GM18870 (cell line): ENCODE results near the gene SRRM5.
"Not testable (repeated sequence)": the region's sequence is repeated elsewhere in the genome, so short reads cannot be mapped to it uniquely, and the experiment has no call there.

Source experiments
- ATAC-seq: cut with Tn5 transposase; IDR thresholded peaks from one replicate; pipeline ENCODE4 v1.9.1; 2021; ENCODE audit warnings: moderate library complexity; ENCODE audit not compliant: unreplicated experiment

Gene SRRM5, protein sequence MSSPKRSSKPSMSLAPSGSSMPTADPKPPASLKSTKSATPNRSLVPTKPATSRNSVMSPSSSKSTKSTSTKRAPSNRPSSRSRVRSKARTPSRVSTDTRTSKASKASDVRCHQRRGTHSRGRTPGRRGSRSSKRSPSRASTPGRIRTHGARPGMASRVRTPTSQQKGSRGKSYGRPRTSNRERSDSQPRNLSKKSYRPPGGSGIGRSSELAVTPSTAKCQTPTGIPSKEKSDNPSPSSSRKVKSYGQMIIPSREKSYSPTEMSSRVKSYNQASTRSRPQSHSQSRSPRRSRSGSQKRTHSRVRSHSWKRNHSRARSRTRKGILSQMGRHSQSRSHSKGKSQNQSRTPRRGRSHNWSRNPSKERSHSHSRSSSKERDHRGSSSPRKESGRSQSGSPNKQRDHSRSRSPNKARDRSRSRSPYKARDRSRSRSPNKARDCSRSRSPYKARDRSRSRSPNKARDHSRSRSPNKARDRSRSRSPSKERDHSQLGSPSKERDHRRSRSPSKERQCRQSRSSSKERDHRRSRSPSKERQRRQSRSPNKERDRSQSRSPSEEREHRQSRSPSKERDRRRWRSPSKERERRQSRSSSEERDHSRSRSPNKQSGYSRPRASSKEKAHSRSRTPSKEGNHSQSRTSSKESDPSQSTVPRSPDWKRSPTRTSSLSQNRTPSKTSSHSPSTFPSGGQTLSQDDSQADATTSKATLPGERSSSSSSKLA

DNA sequence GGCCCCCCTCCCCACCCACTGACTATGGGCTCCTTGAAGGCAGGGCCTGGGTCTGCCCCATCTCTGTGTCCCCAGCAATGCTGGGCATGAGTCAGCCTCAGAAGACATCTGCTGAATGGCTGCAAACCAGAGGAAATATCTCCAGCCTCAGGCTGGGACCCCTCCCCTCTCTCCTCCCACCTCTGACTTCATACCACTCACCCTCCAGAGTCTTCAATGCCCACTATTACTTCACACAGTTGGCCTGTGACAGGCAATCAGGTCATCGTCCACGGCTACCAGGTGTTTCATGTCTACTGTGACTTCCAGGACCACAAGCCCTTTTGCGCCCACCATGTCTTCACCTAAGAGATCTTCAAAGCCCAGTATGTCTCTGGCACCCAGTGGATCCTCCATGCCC, at the start of gene SRRM5:
SRRM5 (plus strand) TSS at position 301 of the 400 bp plus-strand sequence; CDS start at position 335, 34 bp downstream.
- ATAC-seq, result no peak

DNA sequence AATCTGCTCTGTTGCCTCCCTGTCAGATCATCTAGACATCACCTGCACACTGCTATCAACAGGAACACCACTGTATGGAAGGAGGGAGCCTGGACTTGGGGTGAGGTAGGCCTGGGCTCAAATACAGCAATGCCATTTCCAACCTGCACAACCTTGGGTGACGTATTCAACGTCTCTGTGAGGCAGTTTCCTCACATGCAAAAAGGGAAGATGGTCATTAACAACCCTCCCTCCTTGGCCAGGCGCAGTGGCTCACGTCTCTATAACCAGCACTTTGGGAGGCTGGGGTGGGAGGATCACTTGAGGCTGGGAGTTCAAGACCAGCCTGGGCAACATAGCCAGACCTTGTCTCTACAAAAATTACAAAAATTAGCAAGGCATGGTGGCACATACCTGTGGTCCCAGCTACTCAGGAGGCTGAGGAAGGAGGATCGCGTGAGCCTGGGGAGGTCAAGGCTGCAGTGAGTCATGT, 49.6 kb upstream of the SRRM5 start:
- no peak for ATAC-seq

DNA sequence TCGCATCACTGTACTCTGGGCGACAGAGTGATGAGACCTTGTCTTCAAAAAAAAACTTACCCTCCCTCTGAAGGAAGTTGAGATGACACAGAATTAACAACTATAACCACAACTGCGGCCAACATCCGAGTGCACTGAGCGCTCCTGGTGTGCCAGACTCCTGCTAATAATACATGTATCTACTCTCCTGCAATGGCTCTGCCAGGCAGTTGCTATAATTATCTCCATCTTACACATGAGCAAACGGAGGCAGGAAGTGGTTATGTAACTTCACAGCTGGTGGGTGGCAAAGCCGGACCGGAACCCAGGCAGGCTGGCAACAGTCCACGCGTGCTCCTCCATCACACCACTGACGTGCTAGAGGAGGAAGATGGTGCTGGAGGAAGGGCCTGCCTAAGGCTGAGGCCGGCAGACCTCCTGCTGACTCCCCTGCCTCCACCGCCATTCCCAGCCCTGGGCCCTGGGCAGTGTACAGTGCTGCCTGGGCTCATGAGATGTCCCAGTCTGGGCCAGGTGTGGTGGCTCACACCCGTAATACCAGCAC, 49.1 kb upstream of the SRRM5 start:
- ATAC-seq, result peak; percentile 79

DNA sequence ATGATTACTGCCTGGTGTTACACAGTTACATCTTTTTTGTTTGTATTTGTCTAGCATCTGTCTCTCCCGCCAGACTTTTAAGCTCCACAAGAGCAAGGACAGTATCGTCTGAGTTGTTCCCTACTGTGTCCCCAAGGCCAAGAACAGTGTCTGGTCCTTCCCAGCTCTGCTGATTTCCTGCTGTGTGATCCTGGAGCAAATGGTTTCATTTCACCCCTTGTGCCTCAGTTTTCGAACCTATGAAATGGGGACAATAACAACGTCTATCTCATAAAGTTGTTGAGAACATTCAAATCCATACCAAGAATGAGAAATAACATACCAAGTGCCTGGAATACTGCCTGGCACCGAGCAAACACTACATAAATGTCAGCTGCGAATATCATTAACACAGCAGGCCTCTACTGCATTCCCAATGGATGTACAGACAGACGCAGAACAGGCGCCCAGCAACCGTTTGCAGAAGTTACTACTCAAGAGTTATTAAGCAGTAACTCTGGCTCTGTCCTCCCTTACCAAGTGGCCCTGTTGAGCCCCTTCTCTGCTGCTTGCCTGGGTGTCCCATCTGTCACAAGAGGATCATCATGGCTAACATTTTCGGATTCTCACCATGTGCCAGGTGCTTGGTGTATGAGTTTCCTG, 48.0 kb upstream of the SRRM5 start:
- ATAC-seq, result no peak

DNA sequence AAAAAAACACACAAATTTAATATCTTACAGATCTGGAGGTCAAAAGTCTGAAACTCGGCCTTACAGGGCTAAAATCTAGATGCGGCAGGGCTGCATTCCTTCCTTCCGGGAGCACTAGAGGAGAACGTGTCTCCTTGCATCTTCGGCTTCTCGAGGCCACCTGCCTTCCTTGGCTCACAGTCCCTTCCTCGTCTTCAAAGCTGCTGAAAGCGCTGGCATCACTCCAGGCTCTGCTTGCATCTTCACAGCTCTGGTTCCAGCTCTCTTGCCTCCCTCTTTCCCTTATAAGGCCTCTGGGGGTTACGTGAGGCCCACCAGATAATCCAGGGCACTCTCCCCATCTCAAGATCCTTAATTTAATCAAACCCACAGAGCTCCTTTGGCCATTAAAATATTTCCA, 47.1 kb upstream of the SRRM5 start:
- no peak for ATAC-seq

DNA sequence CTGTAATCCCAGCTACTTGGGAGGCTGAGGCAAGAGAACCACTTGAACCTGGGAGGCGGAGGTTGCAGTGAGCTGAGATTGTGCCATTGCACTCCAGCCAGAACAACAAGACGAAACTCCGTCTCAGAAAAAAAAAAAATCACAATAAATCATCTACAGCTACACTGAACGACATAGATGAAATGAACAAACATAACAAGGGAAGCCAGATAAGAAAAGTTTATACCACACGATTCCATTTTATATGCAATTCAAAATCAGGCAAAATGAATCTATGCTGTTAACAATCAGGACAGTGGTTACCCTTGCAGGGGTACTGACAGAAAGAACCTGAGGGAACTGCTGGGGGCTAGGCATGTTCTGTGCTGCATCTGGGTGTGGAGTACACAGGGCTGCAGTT, 42.2 kb upstream of the SRRM5 start:
- ATAC-seq, result no peak

DNA sequence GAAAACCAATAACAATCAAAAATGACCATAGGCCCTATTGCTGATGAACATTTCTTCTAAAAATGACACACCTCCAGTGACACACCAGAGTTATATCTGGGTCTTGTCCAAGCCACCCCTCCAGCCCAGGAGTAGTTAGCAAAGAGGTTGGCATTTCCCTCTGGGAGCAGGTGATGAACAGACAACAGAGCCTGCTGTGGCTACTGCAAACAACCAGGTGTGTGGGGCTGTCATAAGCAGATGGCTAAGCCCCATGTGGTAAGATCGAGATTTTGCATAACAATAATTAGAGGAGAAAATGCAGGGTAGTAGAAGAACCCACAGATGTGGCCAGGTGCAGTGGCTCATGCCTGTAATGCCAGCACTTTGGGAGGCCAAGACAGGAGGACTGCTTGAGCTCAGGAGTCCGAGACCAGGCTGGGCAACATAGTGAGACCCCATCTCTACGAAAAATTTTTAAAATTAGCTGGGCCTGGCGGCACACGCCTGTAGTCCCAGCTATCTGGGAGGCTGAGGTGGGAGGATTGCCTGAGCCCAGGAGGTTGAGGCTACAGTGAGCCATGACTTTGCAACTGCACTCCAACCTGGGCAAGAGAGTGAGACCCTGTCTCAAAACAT, 41.6 kb upstream of the SRRM5 start:
- no peak for ATAC-seq

DNA sequence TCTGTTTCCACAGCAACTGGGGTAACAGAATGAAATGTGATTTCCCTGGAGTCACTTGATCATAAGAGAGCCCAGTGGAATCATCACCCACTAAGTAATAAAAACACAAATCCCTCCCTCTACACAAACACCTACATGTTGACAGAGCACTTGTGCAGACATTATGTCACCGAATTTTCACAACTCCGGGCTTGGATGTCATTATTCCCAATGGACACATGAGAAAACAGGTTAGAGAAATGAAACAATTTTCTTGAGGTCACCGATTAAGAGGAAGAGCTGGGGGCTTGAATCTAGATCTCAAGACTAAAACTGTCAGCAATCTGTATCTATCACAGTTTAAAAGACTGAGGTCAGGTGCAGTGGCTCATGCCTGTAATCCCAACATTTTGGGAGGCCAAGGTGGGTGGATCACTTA, 39.7 kb upstream of the SRRM5 start:
- no peak for ATAC-seq

DNA sequence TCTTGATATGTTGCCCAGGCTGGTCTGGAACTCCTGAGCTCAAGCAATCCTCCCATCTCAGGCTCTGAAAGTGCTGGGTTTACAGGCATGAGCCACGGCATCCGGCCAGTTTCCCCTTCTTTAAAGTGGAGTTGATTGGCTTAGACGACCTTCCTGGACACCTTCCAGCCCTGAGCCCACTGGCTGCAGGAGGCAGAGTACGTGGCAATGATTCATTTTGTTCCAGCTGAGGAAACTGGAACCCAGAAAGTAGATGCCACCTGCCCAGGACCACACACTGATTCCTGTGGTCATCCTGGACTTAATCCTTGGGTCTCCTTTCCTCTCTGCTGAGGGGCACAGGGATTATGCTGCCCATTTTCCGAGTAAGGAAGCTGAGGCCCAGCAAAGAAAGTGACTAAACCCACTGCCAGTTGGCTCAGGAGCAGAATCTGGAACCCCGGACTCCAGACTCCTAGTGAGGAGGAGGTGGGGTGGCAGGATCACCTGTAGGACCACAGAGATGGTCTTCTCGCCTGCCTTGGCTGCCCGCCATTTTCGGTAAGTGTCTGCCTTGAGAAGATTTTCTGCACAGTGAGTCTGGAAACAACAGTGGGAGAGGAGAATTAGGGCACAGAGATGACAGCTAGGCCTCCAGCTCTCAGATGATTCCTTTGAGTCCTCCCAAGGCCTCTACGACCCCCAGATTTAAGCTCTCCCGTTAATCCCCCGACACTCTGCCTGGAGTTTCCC, 37.3 kb upstream of the SRRM5 start:
- ATAC-seq, result no peak

DNA sequence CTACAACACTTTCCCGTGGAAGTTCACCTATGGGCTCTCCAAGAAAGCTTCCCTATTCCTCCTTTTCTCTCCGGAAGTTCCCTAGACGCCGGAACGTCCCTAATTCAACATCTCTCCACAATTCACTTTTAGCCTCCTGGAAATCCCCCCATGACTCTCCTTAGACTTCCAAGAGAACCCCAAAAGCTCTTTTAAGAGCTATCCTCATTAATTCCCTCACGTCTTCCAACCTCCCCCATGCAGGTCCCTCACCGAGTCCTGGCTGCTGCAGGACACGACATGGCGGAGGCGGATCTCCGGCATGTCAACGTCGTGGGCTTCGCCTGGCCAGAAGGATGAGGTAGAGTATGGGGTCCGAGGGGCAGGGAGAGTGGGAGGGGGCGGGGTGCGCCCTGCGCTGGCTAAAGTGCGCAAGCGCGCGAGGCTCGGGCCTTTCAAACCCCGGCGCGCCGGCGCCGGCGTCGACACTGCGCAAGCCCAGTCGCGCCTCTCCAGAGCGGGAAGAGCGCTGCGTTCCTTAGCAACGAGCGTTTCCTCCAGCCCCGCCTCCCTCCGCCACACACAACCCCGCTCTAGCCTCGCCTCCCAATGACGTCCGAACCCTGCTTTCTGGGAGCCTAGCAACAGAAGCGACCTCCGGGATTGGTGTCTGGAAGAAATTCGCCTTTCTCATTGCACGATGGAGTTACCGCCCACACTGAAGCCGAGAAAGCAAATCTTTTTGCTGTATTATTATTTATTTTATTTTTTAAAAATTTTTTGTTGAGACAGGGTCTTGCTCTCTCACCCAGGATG, 36.5 kb upstream of the SRRM5 start, which contains the start of the genes PINLYP and XRCC1:
PINLYP (plus strand) TSS at position 646 of the 795 bp plus-strand sequence. CDS start 1,391 bp downstream, outside the sequence.
XRCC1 (minus strand) TSS at position 372 of the 795 bp plus-strand sequence; CDS start at position 303, 69 bp downstream.
- peak; percentile 73 for ATAC-seq

DNA sequence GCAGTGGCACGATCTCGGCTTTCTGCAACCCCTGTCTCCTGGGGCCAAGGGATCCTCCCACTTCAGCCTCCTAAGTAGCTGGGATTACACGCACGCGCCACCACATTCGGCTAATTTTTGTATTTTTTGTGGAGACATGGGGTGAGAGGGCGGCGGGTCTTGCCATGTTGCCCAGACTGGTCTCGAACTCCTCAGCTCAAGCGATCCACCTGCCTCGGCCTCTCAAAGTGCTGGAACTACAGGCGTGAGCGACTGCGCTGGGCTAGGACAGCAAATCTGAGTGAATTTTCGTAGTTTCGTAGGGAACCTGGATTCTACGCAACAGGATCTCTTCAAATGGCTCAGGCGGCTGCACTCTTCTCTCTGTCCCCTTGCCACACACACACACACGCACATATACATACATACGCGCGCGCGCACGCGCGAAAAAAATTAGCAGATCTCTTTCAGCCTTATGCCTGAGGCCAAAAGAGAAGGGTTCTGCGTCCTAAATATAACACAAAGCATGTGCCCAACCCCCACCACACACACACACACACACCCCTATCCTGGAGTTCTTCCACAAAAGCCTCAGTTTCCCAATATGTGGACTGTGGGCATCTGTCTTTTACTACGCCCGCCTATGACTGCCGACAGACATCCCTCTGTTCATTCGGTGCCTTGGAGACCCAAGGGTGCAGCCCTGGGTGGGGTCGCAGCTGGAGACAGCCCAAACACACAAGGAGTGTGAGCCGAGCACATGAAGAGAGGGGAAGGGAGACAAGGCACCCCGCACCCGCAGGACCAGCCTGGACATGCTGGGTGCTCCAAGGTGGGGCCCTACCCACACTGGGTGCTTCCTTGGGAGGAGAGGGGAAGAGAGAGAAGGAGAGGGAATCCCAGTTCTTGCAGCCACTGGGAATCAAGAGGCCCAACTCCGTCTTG, 35.7 kb upstream of the SRRM5 start:
- ATAC-seq, result no peak

DNA sequence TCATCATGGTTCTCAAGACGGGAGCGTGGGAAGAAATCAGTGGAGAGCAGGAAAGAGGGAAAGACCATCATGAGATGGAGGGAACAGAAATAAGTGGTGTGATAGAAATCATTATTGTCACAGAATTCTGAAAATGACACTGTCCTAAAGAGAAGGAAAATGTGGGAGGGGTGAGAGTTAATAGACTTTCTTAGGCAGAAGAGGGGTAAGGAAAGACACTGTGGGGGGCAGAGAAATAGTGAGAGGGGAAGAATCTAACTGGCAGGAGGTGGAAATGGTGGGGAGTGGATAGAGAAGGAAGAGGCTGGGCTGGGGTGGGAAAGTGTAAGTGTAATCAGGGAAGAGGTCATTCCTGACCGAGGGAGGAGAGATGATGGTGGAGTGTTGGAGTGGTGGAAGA, 33.1 kb upstream of the SRRM5 start:
- ATAC-seq, result no peak

DNA sequence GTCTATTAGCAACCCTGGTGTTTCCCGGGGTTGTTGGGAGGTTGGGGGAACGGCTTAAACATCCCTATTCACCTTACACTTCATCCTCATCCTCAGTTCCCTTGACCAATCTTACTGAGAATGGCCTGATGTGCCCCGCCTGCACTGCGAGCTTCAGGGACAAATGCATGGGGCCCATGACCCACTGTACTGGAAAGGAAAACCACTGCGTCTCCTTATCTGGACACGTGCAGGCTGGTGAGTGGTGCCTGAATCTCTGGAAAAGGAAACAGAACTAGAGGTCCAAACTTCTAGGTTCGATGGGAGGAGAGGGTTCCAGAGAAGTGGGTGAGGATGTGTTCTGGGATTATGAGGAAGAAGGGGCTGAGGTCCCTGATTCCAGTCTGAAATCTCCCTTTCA, 30.4 kb upstream of the SRRM5 start:
- ATAC-seq, result no peak

DNA sequence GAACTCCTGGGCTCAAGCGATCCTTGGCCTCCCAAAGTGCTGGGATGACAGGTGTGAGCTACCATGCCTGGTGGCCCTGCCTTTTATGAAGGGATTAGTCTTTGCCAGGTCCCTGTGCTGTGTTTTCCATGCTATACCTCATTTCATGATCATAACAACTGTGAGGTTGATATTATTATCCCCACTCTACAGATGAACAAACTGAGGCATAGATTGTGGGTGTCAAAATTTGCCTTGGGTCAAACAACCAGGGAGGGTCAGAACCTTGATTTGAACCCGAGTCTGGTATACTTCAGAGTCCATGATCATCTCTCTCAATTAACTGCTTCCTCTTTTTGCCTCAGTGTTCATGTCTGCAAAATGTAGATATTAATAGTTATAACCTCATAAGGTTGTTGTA, 29.4 kb upstream of the SRRM5 start:
- no peak for ATAC-seq

DNA sequence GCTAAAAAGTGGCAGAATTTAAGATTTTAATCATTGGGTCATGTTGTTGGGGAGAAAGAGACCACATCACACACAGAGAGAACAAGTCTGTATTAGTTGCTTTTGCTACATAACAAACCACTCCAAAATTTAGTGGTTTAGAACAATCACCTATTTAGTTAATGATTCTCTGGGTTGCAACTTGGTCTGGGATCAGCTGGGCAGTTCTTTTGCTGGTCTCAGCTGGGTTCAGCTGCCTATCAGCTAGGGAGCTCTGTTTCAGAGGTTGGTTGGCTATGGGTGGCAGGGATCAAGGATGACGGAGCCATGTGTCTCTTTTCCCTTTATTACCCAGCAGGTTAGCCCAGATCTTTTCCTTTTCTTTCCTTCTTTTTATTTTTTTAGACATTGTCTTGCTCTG, 27.4 kb upstream of the SRRM5 start:
- no peak for ATAC-seq

DNA sequence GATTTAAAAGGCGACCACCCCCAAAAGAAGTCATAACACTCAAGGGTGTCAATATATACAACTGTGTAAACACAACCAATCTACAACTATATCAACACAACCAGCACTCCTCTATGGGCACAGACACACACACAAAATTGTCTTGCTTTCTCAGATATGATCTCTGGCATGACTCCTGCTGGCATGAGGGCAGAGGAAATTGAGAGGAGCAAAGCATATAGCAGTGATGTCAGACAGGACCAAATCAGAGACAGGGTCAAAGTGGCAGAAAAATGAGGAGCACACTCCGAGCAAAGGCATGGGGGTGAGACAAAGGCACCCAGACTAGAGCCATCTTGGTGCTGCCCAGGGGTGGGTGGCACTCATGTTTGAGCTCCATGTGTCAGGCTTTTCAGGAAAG, 25.5 kb upstream of the SRRM5 start:
- ATAC-seq, result no peak

DNA sequence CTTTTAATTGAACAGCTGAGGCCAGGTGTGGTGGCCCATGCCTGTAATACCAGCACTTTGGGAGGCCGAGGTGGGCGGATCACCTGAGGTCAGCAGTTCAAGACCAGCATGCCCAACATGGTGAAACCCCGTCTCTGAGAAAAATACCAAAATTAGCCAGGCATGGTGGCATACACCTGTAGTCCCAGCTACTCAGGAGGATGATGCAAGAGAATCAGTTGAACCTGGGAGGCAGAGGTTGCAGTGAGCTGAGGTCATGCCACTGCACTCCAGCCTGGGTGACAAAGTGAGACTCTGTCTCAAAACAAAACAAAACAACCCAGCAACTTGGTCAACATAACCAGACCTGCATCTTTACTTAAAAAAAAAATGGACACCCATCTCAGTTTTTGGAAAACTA, 24.9 kb upstream of the SRRM5 start:
- not testable (repeated sequence) for ATAC-seq

DNA sequence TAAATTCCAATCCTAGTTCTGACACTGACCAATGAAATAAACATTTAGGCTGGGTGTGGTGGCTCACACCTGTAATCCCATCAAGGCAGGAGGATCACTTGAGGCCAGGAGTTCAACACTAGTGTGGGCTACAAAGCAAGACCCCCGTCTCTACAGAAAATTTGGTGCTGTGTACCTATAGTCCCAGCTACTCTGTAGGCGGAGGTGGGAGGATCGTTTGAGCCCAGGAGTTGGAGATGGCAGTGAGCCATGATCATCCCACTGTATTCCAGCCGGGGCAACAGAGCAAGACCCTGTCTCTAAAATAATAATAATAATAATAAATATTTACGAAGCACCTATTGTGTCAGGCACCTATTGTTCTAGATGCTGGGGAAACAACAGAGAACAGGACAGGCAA, 22.6 kb upstream of the SRRM5 start:
- ATAC-seq, result no peak
